MM.1S (cell line): Measurements from ENCODE around the gene SLC45A1.

Experiments
- DNase-seq: peaks from one replicate; pipeline ENCODE4 v3.0.0-alpha.2; 2015
- H2AFZ ChIP-seq: fragments of 300-600 bp; sonication (generic); 2 replicates; pipeline ENCODE4 v1.6.0; 2016; ENCODE audit warnings: antibody characterized with exemption, low read length
- H3F3A ChIP-seq: fragments of 300-600 bp; sonication (generic); 2 replicates; pipeline ENCODE4 v1.6.1; 2016; ENCODE audit warnings: mild to moderate bottlenecking, antibody characterized with exemption, low read length, moderate library complexity, mixed read lengths; ENCODE audit not compliant: insufficient read depth
- H3K27ac ChIP-seq: fragments of 300-600 bp; sonication (generic); 2 replicates; pipeline ENCODE4 v1.5.1; 2016; ENCODE audit warnings: mild to moderate bottlenecking, low read length
- H3K27me3 ChIP-seq: fragments of 300-600 bp; sonication (generic); replicated peaks from 2 replicates; pipeline ENCODE4 v1.6.0; 2016; ENCODE audit warnings: low read length; ENCODE audit not compliant: insufficient read depth
- H3K36me3 ChIP-seq: fragments of 300-600 bp; sonication (generic); replicated peaks from 2 replicates; pipeline ENCODE4 v1.6.1; 2016; ENCODE audit warnings: mild to moderate bottlenecking, low read length, mixed read lengths; ENCODE audit not compliant: insufficient read depth
- H3K4me1 ChIP-seq: fragments of 300-600 bp; sonication (generic); 2 replicates; pipeline ENCODE4 v1.6.1; 2016; ENCODE audit warnings: low read length, mixed read lengths
- H3K4me2 ChIP-seq: fragments of 300-600 bp; sonication (generic); 2 replicates; pipeline ENCODE4 v1.6.0; 2016; ENCODE audit warnings: low read depth, low read length
- H3K4me3 ChIP-seq: fragments of 300-600 bp; sonication (generic); 2 replicates; pipeline ENCODE4 v1.5.1; 2016; ENCODE audit warnings: low read length, mixed read lengths
- H3K79me2 ChIP-seq: fragments of 300-600 bp; sonication (generic); 2 replicates; pipeline ENCODE4 v1.6.1; 2016; ENCODE audit warnings: mixed run types, low read length, mixed read lengths
- H3K9ac ChIP-seq: fragments of 300-600 bp; sonication (generic); 2 replicates; pipeline ENCODE4 v1.6.1; 2016; ENCODE audit warnings: low read length, mixed read lengths
- H3K9me2 ChIP-seq: fragments of 300-600 bp; sonication (generic); replicated peaks from 2 replicates; pipeline ENCODE4 v1.6.1; 2016; ENCODE audit warnings: mild to moderate bottlenecking, low read length, mixed read lengths; ENCODE audit not compliant: insufficient read depth
- H3K9me3 ChIP-seq: fragments of 300-600 bp; sonication (generic); replicated peaks from 2 replicates; pipeline ENCODE4 v1.6.1; 2016; ENCODE audit warnings: mild to moderate bottlenecking, low read length, mixed read lengths; ENCODE audit not compliant: insufficient read depth
- H4K20me1 ChIP-seq: fragments of 300-600 bp; sonication (generic); 2 replicates; pipeline ENCODE4 v1.6.1; 2016; ENCODE audit warnings: mild to moderate bottlenecking, low read length, moderate library complexity, mixed read lengths; ENCODE audit not compliant: insufficient read depth
- CTCF ChIP-seq: fragments of 300-600 bp; sonication (generic); IDR thresholded peaks from 2 replicates; pipeline ENCODE4 v1.5.1; 2016; ENCODE audit warnings: antibody characterized with exemption, low read length, mixed read lengths
- EZH2 ChIP-seq: fragments of 300-600 bp; sonication (generic); optimal IDR thresholded peaks from 2 replicates; pipeline ENCODE3; 2017; ENCODE audit warnings: low read depth, mild to moderate bottlenecking, antibody characterized with exemption, low read length, mixed read lengths
- EZH2phosphoT487 ChIP-seq: fragments of 300-600 bp; sonication (generic); IDR thresholded peaks from 2 replicates; pipeline ENCODE4 v1.6.1; 2018; ENCODE audit warnings: antibody characterized with exemption, low read length

The SLC45A1 gene

GRCh38 chr1:8382051-8382505 lies 64.2 kb downstream of the SLC45A1 start:
- Histone ChIP-seq H3K79me2 (peaks cover 18% of the 10 kb centered on the region), H3F3A (no peaks in the 10 kb centered on the region), H2AFZ (no peak overlapping the region), H3K9me3 (no peaks in the 10 kb centered on the region), H3K4me2 (no peak overlapping the region), H3K36me3 (no peaks in the 10 kb centered on the region), H3K4me1 (no peaks in the 10 kb centered on the region), H4K20me1 (no peaks in the 10 kb centered on the region), H3K9ac (no peak overlapping the region), H3K27ac (no peak overlapping the region), H3K4me3 (no peak overlapping the region), H3K9me2 (no peaks in the 10 kb centered on the region), H3K27me3 (no peaks in the 10 kb centered on the region)
- TF ChIP-seq EZH2: no peak
- TF ChIP-seq EZH2phosphoT487: no peak
- TF ChIP-seq CTCF: no peak
- no peak for DNase-seq

- TF ChIP-seq EZH2 (no peak), CTCF (no peak), EZH2phosphoT487 (no peak)
- H3K4me3 ChIP-seq: no peak overlapping the region
- H3K9me2 ChIP-seq: no peaks in the 10 kb centered on the region
- no peak overlapping the region for H3K27ac ChIP-seq
- no peaks in the 10 kb centered on the region; the same call in 1 of the 2 replicates for H4K20me1 ChIP-seq
- H3F3A ChIP-seq: no peaks in the 10 kb centered on the region
- H3K4me2 ChIP-seq: no peak overlapping the region
- peaks cover 18% of the 10 kb centered on the region for H3K79me2 ChIP-seq
- H3K9ac ChIP-seq: no peak overlapping the region
- H3K9me3 ChIP-seq: no peaks in the 10 kb centered on the region
- no peaks in the 10 kb centered on the region for H3K4me1 ChIP-seq
- no peaks in the 10 kb centered on the region for H3K27me3 ChIP-seq
- DNase-seq: no peak
- H2AFZ ChIP-seq: no peak overlapping the region
- H3K36me3 ChIP-seq: no peaks in the 10 kb centered on the region
Observed at GRCh38 chr1:8382608-8383505, 64.9 kb downstream of the SLC45A1 start.

- Histone ChIP-seq H3K27ac (no peak overlapping the region), H3K4me1 (no peaks in the 10 kb centered on the region), H3K9me2 (no peaks in the 10 kb centered on the region), H4K20me1 (no peaks in the 10 kb centered on the region; the same call in 1 of the 2 replicates), H3K79me2 (peaks cover 18% of the 10 kb centered on the region), H3K36me3 (no peaks in the 10 kb centered on the region), H3K4me3 (no peak overlapping the region), H3K27me3 (no peaks in the 10 kb centered on the region), H2AFZ (no peak overlapping the region), H3K4me2 (no peak overlapping the region), H3K9ac (no peak overlapping the region), H3F3A (no peaks in the 10 kb centered on the region), H3K9me3 (no peaks in the 10 kb centered on the region)
- DNase-seq: no peak
- TF ChIP-seq EZH2 (no peak), EZH2phosphoT487 (no peak), CTCF (no peak)
Observed at GRCh38 chr1:8384088-8384487, 66.2 kb downstream of the SLC45A1 start.
